Measurements from ENCODE around the gene STXBP1.

STXBP1 gene

GRCh38 chr9:127694890-127695720 lies 83.0 kb downstream of the STXBP1 start:
- Histone ChIP-seq H3K4me3 (ENCODE audit: low read depth, low read length, poor library complexity, severe bottlenecking) (no peak overlapping the region), H3K9me2 (ENCODE audit: low read depth, low read length) (no peaks in the 10 kb centered on the region), H3K4me2 (ENCODE audit: low read length) (no peak overlapping the region), H4K20me1 (ENCODE audit: insufficient read depth, low read length) (no peaks in the 10 kb centered on the region), H3K36me3 (ENCODE audit: insufficient read depth, low read length) (no peaks in the 10 kb centered on the region), H3K27ac (ENCODE audit: low read depth, low read length, poor library complexity, severe bottlenecking) (no peak overlapping the region), H3K4me1 (ENCODE audit: insufficient read depth, low read length, severe bottlenecking) (peaks cover 10% of the 10 kb centered on the region), H3K9me3 (ENCODE audit: low read length) (no peaks in the 10 kb centered on the region), H3K9ac (ENCODE audit: low read length) (no peak overlapping the region), H2AFZ (ENCODE audit: low read length) (no peak overlapping the region), H3K79me2 (ENCODE audit: insufficient read depth, low read length) (no peaks in the 10 kb centered on the region), H3F3A (ENCODE audit: insufficient read depth, low read length) (no peaks in the 10 kb centered on the region), H3K27me3 (ENCODE audit: insufficient read depth, low read length) (no peaks in the 10 kb centered on the region; the same call in none of the 2 replicates)
- no peak for TF ChIP-seq CTCF (IDR thresholded peaks at IDR 0.05; ENCODE audit: low read length)
- no peak for TF ChIP-seq EZH2 (IDR thresholded peaks at IDR 0.05; ENCODE audit: borderline replicate concordance, low read length)

GRCh38 chr9:127697575-127697974 lies 85.5 kb downstream of the STXBP1 start:
- Histone ChIP-seq H3K4me3 (ENCODE audit: low read depth, low read length, poor library complexity, severe bottlenecking) (no peak overlapping the region), H3K4me1 (ENCODE audit: insufficient read depth, low read length, severe bottlenecking) (peaks cover 10% of the 10 kb centered on the region), H3K9me3 (ENCODE audit: low read length) (no peaks in the 10 kb centered on the region), H4K20me1 (ENCODE audit: insufficient read depth, low read length) (no peaks in the 10 kb centered on the region), H3K27ac (ENCODE audit: low read depth, low read length, poor library complexity, severe bottlenecking) (no peak overlapping the region), H3K9ac (ENCODE audit: low read length) (no peak overlapping the region), H3K36me3 (ENCODE audit: insufficient read depth, low read length) (no peaks in the 10 kb centered on the region), H3F3A (ENCODE audit: insufficient read depth, low read length) (no peaks in the 10 kb centered on the region; the same call in 1 of the 2 replicates), H3K9me2 (ENCODE audit: low read depth, low read length) (no peaks in the 10 kb centered on the region), H2AFZ (ENCODE audit: low read length) (no peak overlapping the region), H3K4me2 (ENCODE audit: low read length) (no peak overlapping the region), H3K27me3 (ENCODE audit: insufficient read depth, low read length) (no peaks in the 10 kb centered on the region; the same call in 1 of the 2 replicates), H3K79me2 (ENCODE audit: insufficient read depth, low read length) (no peaks in the 10 kb centered on the region)
- no peak for TF ChIP-seq CTCF (IDR thresholded peaks at IDR 0.05; ENCODE audit: low read length)
- TF ChIP-seq EZH2 (IDR thresholded peaks at IDR 0.05; ENCODE audit: borderline replicate concordance, low read length) = no peak

DNA sequence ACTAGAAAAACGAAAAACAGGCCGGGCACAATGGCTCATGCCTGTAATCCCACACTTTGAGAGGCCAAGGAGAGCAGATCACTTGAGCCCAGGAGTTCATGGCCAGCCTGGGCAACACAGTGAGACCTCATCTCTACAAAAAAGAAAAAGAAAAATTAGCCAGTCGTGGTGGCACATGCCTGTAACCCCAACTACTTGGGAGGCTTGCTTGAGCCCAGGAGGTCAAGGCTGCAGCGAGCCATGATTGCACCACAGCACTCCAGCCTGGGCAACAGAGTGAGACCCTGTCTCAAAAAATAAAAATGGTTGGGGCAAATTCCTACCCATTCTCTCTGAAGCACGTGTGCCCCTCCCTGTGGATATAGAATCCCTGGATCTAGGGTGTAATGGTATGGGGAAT lies 86.3 kb downstream of the STXBP1 start:
- H3K79me2 ChIP-seq (ENCODE audit: insufficient read depth, low read length) = no peaks in the 10 kb centered on the region
- H3K4me1 ChIP-seq (ENCODE audit: insufficient read depth, low read length, severe bottlenecking) = peaks cover 10% of the 10 kb centered on the region
- H3K9me3 ChIP-seq (ENCODE audit: low read length) = no peaks in the 10 kb centered on the region
- H4K20me1 ChIP-seq (ENCODE audit: insufficient read depth, low read length) = no peaks in the 10 kb centered on the region
- H2AFZ ChIP-seq (ENCODE audit: low read length) = no peak overlapping the region
- H3K36me3 ChIP-seq (ENCODE audit: insufficient read depth, low read length) = no peaks in the 10 kb centered on the region
- no peak overlapping the region for H3K4me3 ChIP-seq (ENCODE audit: low read depth, low read length, poor library complexity, severe bottlenecking)
- H3K27me3 ChIP-seq (ENCODE audit: insufficient read depth, low read length) = no peaks in the 10 kb centered on the region; the same call in 1 of the 2 replicates
- H3K27ac ChIP-seq (ENCODE audit: low read depth, low read length, poor library complexity, severe bottlenecking) = no peak overlapping the region
- TF ChIP-seq EZH2 (IDR thresholded peaks at IDR 0.05; ENCODE audit: borderline replicate concordance, low read length) (no peak), CTCF (IDR thresholded peaks at IDR 0.05; ENCODE audit: low read length) (no peak)
- no peaks in the 10 kb centered on the region for H3K9me2 ChIP-seq (ENCODE audit: low read depth, low read length)
- H3F3A ChIP-seq (ENCODE audit: insufficient read depth, low read length) = no peaks in the 10 kb centered on the region; the same call in 1 of the 2 replicates
- H3K4me2 ChIP-seq (ENCODE audit: low read length) = no peak overlapping the region
- no peak overlapping the region for H3K9ac ChIP-seq (ENCODE audit: low read length)

Data from OCI-LY1 (cell line).